Smooth muscle cell (in vitro differentiated cells): Measurements from ENCODE around the gene PRDX5. TPM values are rescaled to one million over a fixed set of nuclear protein-coding genes. Genes with fewer than 3 reads are reported as not detected.
A peak's percentile ranks its signal among the peaks of the same experiment; 100 is the strongest.

Experiments used
- DNase-seq: peaks from one replicate; lab custom pipeline; 2025; ENCODE audit not compliant: unreplicated experiment; lab: John Stamatoyannopoulos, UW
- H2AFZ ChIP-seq: fragments of 200-600 bp; sonication (generic); 2 replicates; pipeline ENCODE4 v1.6.0; 2016; ENCODE audit warnings: antibody characterized with exemption, low read depth, mild to moderate bottlenecking
- H3F3A ChIP-seq: fragments of 200-600 bp; sonication (generic); 2 replicates; pipeline ENCODE4 v1.6.0; 2017; ENCODE audit warnings: antibody characterized with exemption, low read depth
- H3K27ac ChIP-seq: fragments of 200-600 bp; sonication (generic); 2 replicates; pipeline ENCODE4 v1.5.1; 2016; ENCODE audit warnings: low read depth, mild to moderate bottlenecking
- H3K27me3 ChIP-seq: fragments of 200-600 bp; sonication (generic); 2 replicates; pipeline ENCODE4 v1.6.1; 2016; ENCODE audit warnings: low read depth, mild to moderate bottlenecking
- H3K36me3 ChIP-seq: fragments of 200-600 bp; sonication (generic); 2 replicates; pipeline ENCODE4 v1.5.1; 2016; ENCODE audit warnings: low read depth
- H3K4me1 ChIP-seq: fragments of 200-600 bp; sonication (generic); 2 replicates; pipeline ENCODE4 v1.5.1; 2016; ENCODE audit warnings: low read depth
- H3K4me2 ChIP-seq: fragments of 200-600 bp; sonication (generic); 2 replicates; pipeline ENCODE4 v1.6.0; 2016; ENCODE audit warnings: mild to moderate bottlenecking
- H3K4me3 ChIP-seq: fragments of 200-600 bp; sonication (generic); 2 replicates; pipeline ENCODE4 v1.5.1; 2016; ENCODE audit warnings: mild to moderate bottlenecking
- H3K79me2 ChIP-seq: fragments of 200-600 bp; sonication (generic); 2 replicates; pipeline ENCODE4 v1.6.0; 2016; ENCODE audit warnings: low read depth, mild to moderate bottlenecking
- H3K9ac ChIP-seq: fragments of 200-600 bp; sonication (generic); 2 replicates; pipeline ENCODE4 v1.6.0; 2016; ENCODE audit warnings: low read depth
- H3K9me3 ChIP-seq: fragments of 200-600 bp; sonication (generic); replicated peaks from 2 replicates; pipeline ENCODE4 v1.5.1; 2016; ENCODE audit warnings: low read depth
- H4K20me1 ChIP-seq: fragments of 200-600 bp; sonication (generic); 2 replicates; pipeline ENCODE4 v1.6.0; 2016; ENCODE audit warnings: low read depth
- CTCF ChIP-seq: fragments of 200-600 bp; sonication (generic); IDR thresholded peaks from 2 replicates; pipeline ENCODE4 v1.5.1; 2017; ENCODE audit warnings: borderline replicate concordance, mild to moderate bottlenecking, antibody characterized with exemption; ENCODE audit not compliant: insufficient read depth, poor library complexity, severe bottlenecking
- WGBS: methylation state at CpG from one replicate; pipeline ENCODE4 v1.1.7; 2016; ENCODE audit warnings: low lambda C conversion rate; 5-methylcytosine and 5-hydroxymethylcytosine counted together
- polyA plus RNA-seq: library from polyadenylated mRNA; unstranded; fragments of >200 nt; fragmentation: Nextera tagmentation; extraction: Ambion mirVana; gene quantifications from 2 replicates; pipeline ENCODE4 v1.2.1, GENCODE V29; 2016
- total RNA-seq: library from RNA; depleted of rRNA; stranded (reverse); fragments of >200 nt; gene quantifications from 2 replicates; pipeline ENCODE4 v1.2.3, GENCODE V29; 2014

The PRDX5 gene
- total and polyA plus RNA-seq, 2 experiments from 2014 or later: 169 to 474 TPM

- Histone ChIP-seq H3K27ac (no peak overlapping the region), H3K9me3 (no peaks in the 10 kb centered on the region), H3F3A (no peaks in the 10 kb centered on the region), H3K36me3 (no peaks in the 10 kb centered on the region), H3K27me3 (no peaks in the 10 kb centered on the region), H3K4me1 (peaks cover 7% of the 10 kb centered on the region), H2AFZ (no peak overlapping the region), H4K20me1 (no peaks in the 10 kb centered on the region), H3K9ac (no peak overlapping the region), H3K4me2 (no peak overlapping the region), H3K79me2 (no peaks in the 10 kb centered on the region), H3K4me3 (no peak overlapping the region)
- 85% methylated on average over 4 of the region's 4 CpGs for WGBS
- DNase-seq: no peak
- no peak for TF ChIP-seq CTCF
Observed at GRCh38 chr11:64339286-64339685, 21.4 kb downstream of the PRDX5 start.

GRCh38 chr11:64339754-64340408 is 22.0 kb downstream of the PRDX5 start, which contains the start of gene CCDC88B:
CCDC88B (plus strand) TSS chr11:64340204; CDS start chr11:64340267, 63 bp downstream.
- Histone ChIP-seq H3K36me3 (no peaks in the 10 kb centered on the region), H2AFZ (no peak within 1 kb of the TSS)

GRCh38 chr11:64340671-64341335 is 22.9 kb downstream of the PRDX5 start:
- WGBS: 30% methylated on average over 24 of the region's 33 CpGs
- no peaks in the 10 kb centered on the region for H3F3A ChIP-seq
- H3K79me2 ChIP-seq: no peaks in the 10 kb centered on the region

More at GRCh38 chr11:64339754-64340408, 22.0 kb downstream of the PRDX5 start, which contains the start of gene CCDC88B:
- Histone ChIP-seq H3K9ac (no peak within 1 kb of the TSS), H3F3A (no peaks in the 10 kb centered on the region), H3K9me3 (no peaks in the 10 kb centered on the region), H3K27ac (no peak within 1 kb of the TSS), H3K4me1 (peaks cover 7% of the 10 kb centered on the region), H3K27me3 (no peaks in the 10 kb centered on the region), H4K20me1 (no peaks in the 10 kb centered on the region), H3K4me3 (no peak within 1 kb of the TSS), H3K79me2 (no peaks in the 10 kb centered on the region), H3K4me2 (no peak within 1 kb of the TSS)
- DNase-seq: no peak
- no peak for TF ChIP-seq CTCF
- 97% methylated on average over 14 of the region's 16 CpGs for WGBS

More at GRCh38 chr11:64340671-64341335, 22.9 kb downstream of the PRDX5 start:
- H3K4me1 ChIP-seq: peaks cover 7% of the 10 kb centered on the region
- no peaks in the 10 kb centered on the region for H4K20me1 ChIP-seq
- no peaks in the 10 kb centered on the region for H3K27me3 ChIP-seq
- DNase-seq: no peak
- peak; percentile 16 for TF ChIP-seq CTCF
- H3K4me3 ChIP-seq: no peak overlapping the region
- H3K36me3 ChIP-seq: no peaks in the 10 kb centered on the region
- H2AFZ ChIP-seq: no peak overlapping the region
- H3K9me3 ChIP-seq: no peaks in the 10 kb centered on the region
- no peak overlapping the region for H3K9ac ChIP-seq
- no peak overlapping the region for H3K4me2 ChIP-seq
- H3K27ac ChIP-seq: no peak overlapping the region
